AG20443 (cell line): ENCODE results near the gene ASXL2.
A peak's percentile ranks its signal among the peaks of the same experiment; 100 is the strongest.
"Not testable (repeated sequence)": the region's sequence is repeated elsewhere in the genome, so short reads cannot be mapped to it uniquely, and the experiment has no call there.

ENCODE experiments used
- DNase-seq: peaks from one replicate; pipeline ENCODE4 v3.0.0; 2012; ENCODE audit warnings: low spot score, mixed read lengths

Gene ASXL2

DNA sequence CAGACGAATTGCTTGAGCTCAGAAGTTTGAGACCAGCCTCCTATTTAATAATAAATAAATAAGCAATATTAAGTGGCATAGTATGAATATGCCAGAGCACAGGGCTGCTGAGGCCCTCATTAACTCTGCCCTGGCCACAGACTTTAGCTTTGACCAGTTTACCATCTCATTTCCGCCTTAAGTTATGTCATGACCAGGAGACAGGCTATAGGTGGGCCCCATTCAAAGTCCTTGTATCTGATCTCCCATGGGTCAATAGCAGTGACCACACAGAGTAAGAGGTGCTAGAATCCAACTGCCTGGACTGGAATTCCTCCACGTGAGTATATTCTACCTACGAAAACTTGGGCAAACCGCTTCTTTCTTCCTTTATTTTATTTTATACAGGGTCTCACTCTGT lies 13.4 kb upstream of the ASXL2 start:
- DNase-seq = no peak

DNA sequence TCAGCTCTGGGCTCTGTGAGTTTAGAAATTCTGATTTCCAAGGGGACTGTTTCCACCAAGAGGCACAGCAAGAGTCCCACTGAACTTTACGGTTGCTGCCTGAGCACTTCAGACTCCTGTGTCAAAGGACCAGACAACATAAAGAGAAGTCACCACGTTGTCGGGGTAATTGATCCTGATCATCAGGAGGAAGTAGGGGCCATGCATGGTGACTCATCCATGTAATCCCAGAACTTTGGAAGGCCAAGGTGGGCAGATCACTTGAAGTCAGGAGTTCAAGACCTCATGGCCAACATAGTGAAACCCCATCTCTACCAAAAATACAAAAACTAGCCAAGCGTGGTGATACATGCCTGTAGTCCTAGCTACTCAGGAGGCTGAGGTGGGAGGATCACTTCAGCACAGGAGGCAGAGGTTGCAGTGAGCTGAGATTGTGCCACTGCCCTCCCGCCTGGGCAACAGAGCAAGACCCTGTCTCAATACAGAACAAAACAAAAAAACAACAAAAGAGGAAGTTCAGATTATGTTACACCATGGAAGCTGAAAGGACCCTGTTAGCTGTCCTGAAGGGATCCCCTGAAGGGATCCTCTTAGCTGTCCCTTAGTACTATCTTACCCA lies 9.4 kb upstream of the ASXL2 start:
- DNase-seq = no peak

DNA sequence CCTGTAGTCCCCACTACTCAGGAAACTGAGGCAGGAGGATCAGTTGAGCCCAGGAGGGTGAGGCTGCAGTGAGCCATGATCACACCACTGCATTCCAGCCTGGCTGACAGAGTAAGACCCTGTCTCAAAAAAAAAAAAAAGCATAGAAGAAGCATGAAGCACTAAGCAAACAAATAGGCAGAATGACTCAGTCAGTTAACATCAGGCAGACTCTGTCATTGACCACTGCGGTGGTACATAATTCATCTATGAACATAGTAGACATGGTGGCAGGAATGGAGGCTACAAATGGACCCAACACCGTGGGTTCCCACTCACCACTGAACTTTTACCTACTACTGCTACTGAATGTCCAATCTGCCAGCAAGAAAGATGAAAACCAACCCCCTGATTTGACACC lies 7.6 kb upstream of the ASXL2 start:
- peak; percentile 40 for DNase-seq

DNA sequence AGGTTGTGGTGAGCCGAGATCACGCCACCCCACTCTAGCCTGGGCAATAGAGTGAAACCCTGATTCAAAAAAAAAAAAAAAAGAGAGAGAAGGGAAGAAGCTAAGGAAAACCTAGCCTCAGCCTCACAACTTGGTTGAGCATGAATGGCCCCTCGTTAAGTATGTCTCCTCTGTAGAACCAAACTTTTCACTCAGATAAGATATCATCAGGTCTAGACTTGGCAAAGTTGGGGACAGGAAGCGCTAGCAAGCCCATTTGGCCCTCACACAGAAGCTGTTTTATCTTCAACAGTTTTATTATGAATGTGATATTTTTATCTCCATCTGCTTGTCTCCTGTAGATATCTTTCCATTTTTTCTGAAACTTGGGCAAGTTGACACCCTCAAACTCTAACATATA lies 3.5 kb upstream of the ASXL2 start:
- DNase-seq = no peak

DNA sequence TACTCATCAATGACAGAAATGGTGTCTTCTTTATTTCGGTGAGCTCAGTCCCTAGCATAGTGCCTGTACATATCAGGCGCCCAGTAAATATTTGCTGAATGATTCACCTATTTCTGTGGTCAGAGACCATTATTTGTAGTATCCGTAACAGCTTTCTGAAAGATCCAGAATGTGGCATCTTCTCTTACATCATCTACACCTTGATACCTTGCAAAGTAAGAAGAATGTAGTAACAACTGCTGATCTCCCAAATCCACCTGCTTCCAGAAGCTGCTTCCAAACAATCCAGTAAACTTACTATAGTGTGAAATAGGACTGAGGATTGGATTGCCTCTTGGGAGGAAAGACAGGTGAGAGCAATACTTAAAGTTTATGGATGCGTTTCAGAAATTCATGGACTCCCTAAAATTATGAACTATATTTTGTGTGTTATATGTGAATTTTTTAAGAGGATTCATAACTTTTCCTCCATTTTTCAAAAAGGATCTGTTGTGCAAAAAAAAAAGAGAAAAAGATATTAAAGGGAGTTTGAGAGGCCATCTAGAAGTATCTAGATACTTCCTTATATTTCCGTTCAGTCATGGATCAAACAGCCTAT lies 945 bp upstream of the ASXL2 start:
- DNase-seq = no peak

DNA sequence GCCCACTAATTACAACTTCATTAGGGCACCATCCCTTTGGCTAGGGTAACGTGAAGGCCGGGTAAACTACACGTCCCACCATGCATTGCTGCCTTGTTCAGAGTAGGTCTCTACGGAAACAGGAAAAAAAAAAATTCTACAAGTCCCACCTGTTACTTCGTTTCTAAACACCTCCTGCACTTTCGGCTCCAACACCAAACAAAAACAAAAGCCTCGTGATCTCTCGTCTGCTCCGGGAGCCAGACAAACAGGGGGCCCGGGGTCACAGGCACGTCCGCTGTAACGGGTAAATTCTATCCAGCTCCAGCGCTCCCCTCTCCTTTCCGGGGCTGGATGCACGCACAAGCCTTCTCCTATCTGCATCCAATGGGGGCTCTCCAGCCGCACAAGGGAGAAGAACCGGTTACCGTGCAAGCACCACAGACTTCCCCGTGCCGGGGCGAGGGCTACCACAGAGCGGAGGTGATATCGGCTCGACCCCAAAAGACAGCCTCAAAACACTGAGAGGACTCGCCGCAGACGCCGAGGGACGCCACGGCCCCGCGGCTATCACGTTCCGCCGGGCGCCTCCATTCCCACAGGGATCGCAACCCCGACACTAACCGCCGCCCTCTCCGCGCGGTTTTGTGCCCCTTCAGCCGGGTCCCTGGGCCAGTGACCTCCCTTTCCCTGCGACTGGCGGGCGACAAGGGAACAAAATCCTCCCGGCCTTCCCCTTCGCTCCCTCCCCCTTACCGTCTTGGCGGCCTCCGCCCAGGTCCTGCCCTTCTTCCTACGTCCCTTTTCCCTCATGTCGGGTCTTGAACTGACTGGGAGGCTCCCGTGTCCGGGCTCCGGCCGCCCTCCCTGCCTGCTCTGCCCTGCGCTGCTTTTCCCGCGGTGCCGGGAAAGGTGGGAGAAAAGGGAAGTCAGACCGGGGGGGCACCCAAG lies 591 bp downstream of the ASXL2 start:
- DNase-seq = peak; percentile 64

DNA sequence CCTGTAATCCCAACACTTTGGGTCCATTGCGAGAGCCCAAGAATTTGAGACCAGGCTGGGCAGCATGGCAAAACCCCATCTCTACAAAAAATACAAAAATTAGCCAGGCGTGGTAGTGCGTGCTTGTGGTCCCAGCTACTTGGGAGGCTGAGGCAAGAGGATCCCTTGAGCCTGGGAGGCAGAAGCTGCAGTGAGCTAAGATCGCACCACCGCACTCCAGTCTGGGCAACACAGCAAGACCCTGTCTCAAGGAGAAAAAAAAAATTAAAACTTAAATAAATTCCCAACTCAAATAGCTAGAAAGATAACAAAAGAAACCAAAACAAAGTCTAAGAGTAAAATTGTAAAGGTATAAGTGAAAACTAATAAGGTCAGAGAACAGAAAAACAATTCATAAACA lies 6.2 kb downstream of the ASXL2 start:
- no peak for DNase-seq

GRCh38 chr2:25867396-25868003 lies 10.8 kb downstream of the ASXL2 start:
- DNase-seq = no peak

DNA sequence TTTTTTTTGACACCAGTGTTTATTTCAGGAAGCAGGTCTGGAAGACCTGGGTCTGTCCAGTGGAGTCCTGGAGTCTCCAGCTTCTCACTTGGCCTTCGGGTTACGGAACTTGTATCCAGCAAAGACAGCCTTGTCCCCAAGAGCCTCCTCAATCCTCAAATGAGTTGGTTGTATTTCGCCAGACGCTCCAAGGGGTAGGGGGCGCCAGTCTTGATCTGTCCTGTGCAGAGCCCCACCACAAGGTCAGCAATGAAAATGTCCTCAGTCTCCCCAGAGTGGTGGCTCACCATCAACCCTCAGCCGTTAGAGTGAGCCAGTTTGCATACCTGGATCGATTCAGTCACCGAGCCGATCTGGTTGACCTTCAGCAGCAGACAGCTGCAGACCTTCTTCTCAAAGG lies 21.9 kb downstream of the ASXL2 start:
- DNase-seq = no peak

GRCh38 chr2:25855065-25855464 lies 23.2 kb downstream of the ASXL2 start:
- no peak for DNase-seq

- DNase-seq = no peak
These were observed 23.7 kb downstream of the ASXL2 start for GRCh38 chr2:25854613-25855012.

- no peak for DNase-seq
These were observed 25.1 kb downstream of the ASXL2 start for GRCh38 chr2:25853038-25853638.

DNA sequence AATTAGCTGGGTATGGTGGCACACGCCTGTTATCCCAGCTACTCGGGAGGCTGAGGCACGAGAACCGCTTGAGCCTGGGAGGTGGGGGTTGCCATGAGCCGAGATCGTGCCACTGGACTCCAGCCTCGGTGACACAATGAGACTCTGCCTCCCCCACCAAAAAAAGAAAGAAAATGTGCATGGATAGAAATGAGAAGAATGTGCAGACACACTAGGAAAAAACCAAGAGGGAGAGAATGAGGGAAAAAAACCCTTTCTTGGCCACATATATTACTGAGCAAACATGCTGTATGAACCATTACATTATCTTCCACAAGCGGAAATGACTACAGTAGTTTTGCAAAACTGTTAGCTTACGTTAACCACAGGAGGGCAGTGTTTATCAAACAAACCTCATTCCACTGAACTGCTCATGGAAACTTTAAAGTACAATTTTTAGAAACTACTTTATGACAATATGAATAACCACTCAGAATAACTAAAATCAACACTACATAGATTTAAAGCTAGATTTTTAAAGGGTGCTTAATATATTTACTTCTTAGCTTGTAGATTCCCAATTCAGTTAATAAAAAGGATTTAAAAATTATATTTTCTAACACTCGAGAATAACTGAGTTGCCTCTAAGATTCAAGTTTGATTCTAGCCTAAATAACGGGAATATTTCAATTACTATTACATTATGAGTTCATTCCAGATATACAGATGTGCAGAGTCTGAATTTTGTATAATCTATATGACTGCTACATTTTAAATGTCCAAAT lies 26.4 kb downstream of the ASXL2 start:
- DNase-seq = peak; percentile 72

DNA sequence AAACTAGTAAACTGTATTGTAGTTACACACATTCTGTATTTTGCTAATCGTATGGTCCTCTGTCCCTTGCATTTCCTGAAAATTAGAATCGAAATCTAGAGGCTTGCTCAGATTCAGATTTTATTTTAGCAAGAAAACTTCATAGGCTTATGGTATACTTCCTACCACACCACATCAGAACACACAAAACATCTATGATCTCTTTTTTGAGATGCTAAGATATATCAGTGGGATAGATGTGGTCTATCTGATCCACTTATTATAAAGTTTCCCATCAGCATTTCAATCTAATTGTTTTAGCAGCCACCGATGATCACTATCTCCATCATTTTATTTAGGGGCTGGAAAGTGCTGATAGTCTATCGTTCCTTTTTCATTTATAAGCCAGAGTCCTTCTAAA lies 27.9 kb downstream of the ASXL2 start:
- DNase-seq = not testable (repeated sequence)

DNA sequence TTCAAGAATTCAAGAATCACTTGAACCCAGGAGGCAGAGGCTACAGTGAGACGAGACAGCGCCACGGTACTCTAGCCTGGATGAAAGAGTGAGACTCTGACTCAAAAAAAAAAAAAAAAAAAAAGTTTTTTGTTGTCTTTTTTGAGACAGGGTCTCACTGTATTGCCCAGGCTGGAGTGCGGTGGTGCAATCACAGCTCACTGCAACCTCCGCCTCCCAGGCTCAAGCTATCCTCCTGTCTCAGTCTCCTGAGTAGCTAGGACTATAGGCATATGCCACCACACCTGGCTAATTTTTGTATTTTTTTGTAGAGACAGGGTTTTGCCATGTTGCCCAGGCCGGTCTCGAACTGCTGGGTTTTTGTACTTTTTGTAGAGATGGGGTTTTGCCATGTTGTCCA lies 28.9 kb downstream of the ASXL2 start:
- not testable (repeated sequence) for DNase-seq

GRCh38 chr2:25845843-25846505 lies 32.3 kb downstream of the ASXL2 start:
- DNase-seq = peak; percentile 10

DNA sequence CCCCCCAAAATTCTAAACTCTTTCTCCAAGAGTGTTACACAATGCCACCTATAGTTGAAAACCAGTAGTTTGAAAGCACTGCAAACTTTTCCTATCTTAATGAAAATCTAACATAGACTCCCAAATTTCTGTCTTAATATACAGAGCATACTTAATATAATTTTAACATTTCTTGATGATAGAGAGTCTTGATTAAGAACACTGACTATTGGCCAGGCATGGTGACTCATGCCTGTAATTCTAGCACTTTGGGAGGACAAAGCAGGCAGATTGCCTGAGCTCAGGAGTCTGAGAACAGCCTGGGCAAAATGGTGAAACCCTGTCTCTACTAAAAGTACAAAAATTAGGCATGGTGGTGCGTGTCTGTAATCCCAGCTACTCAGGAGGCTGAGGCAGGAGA lies 34.2 kb downstream of the ASXL2 start:
- DNase-seq = no peak

DNA sequence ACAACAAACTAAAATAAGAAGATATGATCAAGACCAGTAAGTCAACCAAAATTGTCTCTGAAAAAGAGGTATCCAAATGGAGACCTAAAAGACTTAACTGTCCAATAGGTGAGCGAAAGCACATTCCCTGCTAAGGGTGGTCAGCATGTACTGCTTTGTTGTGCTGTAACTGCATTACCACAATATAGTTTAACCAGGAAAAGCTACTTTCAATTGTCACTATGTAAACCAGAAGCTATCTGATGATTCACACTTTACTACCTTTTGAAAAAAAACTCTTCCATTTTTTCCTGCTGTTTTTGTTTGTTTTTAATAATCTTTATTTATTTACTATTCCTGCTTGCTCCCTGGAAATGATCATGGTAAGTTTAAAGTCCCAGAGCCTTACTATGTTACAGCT lies 36.1 kb downstream of the ASXL2 start:
- no peak for DNase-seq

- DNase-seq = no peak
These were observed 40.0 kb downstream of the ASXL2 start for GRCh38 chr2:25838152-25838756.

DNA sequence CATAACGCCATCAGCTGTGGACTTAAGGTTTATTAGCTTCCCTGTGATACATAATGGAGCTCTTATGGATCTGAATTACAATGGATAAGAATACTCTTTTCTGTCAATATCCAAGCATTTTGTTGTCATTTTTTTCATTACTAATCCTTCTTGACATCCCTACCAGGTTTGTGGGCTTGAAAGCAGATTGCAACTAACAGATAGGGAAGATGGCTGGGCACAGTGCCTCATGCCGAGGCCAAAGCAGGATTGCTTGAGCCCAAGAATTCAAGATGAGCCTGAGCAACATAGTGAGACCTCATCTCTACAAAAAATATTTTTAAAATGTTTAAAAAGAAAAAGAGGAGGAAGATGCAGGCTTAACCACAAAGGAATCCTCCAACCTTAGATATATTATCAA lies 42.4 kb downstream of the ASXL2 start:
- DNase-seq = no peak

GRCh38 chr2:25833566-25833965 lies 44.7 kb downstream of the ASXL2 start:
- no peak for DNase-seq
